Superior temporal gyrus (tissue), 1 donor: ENCODE measurements around the gene DNAJB1.
"Not testable (repeated sequence)": the region's sequence is repeated elsewhere in the genome, so short reads cannot be mapped to it uniquely, and the experiment has no call there.

Experiments
- DNase-seq: peaks from one replicate; pipeline ENCODE4 v3.0.0-alpha.2; 2016; ENCODE audit errors: extremely low spot score

The DNAJB1 gene

DNA sequence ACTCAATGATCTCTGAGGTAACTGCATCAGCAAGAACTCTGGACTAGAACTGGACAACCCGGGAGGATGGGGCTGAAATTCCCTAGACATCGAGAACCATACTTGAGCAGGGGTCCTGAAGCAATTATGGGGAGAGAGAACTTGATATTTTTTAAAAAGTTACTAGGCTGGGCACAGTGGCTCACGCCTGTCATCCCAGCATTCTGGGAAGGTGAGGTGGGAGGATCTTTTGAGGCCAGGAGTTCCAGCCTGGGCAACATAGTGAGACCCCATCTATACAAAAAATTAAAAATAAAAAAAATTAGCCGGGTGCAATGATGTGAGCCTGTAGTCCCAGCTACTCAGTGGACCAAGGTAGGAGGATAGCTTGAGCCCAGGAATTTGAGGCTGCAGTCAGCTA is 2.3 kb upstream of the DNAJB1 start:
- DNase-seq = no peak

DNA sequence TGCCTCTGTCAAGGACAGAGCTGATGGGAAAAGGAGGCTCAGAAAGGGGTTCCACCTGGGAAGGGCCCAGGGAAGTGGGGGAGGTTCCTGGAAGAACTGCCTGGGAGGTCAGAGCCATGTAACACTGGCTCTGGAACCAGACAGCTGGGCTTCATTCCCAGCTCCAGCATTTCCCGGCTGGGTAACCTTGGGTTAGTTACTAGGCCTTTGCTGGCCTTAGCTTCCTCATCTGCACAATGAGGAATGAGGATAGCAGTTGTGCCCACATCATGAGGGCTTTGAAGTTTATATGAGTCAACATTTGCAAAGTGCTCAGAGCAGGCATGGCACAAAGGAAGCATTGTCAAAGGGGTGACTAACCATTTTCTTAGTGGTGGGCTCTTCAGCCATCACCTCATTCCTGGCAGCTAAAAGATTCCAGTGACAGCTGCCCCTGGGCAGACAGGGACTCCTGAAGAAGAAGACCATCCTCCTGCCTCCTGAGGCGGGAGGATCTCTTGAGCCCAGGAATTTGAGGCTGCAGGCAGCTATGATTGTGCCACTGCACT is 1.7 kb upstream of the DNAJB1 start:
- no peak for DNase-seq

DNA sequence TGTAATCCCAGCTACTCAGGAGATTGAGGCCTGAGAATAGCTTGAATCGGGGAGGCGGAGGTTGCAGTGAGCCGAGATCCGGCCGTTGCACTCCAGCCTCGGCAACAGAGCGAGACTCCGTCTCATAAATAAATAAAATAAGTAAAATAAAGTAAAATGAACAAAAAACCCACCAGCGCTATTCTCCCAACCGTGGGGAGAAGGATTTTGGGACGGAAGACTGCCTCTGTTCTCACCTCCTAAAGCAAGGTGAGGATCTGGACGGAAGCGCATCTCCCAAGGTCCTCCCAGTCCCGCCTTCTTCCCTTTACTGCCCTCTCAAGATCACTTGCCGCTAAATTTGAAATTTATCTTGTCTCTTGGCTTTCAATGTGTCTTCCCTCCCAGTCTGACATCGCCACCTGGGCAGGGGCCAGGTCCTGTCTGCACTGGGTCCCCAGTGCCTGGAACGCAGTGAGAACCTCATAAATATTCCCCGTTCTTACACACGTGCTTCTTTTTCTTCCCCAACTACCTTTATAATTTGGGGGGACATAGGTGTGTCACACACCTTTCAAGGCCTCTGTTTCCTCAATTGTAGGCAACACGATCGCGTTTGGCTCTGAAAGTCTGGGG is 1.2 kb upstream of the DNAJB1 start:
- no peak for DNase-seq

DNA sequence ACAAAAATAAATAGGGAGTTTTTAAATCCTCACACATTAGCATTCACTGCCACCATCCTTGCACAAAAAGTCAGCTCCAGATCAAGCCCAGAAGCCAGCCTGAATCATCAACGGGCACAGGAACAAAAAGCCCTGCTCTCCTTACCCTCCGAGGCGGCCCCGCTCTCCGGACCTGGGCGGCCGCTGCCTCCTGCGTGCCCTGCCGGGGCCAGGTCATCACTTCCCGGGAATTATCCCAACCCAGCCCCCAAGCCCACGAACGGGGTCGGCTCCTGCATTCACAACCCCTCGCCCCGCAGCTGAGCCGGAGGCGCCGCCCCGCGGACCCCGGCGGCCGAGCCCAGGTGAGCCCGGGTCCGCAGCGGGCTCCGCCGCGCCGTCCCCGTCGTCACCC is 754 bp downstream of the DNAJB1 start:
- DNase-seq = no peak

DNA sequence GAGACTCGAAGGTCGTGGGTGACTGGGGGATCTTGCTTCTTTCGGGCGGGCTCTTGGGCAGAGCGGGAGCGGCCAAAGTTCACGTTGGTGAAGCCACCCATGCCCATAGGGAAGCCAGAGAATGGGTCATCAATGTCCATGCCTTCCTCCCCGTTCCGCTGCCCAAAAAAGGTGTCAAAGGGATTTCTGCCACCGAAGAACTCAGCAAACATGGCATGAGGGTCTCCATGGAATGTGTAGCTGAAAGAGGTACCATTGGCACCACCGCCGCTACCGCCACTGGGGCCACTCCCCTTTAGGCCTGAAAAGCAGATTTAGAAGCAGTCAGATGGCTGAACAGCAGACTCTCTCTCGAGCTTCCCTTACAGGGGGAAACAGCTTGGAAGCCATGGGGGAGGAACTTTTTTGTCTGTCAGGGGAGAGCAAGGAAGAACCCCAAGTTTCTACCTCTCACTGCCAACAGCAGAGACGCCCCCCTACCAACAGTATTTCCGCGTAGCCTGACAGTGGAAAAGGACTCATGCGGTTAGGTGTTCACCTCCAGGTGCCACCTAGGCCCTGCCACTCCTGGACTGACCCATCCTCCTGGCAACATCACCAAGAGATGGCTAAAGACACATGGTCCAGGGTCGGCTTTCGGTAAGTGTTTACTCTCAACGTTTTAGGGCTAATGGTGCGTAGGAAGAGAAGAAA is 1.3 kb downstream of the DNAJB1 start:
- peak; percentile 35 for DNase-seq

DNA sequence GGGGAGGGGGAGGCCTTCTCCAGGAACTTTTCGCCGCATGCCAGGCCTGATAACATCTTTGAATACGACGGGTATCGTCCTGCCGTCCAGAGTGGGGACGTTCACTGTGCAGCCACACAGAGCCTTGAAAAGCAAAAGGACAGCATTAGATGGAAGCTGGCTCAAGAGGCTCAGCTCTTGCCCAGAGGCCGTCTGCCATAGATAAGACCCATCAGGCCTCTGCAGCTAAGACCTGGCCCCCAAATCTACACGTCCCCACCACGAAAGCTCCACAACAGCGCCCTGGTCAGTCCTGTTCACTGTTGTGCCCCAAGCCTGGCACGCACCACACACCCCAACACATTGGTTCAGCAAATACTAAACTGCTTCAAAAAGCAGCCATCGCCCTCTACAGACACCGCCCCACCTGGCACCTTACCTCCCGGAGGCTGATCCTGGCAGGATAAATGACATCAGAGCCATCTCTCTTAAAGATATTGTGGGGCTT is 2.1 kb downstream of the DNAJB1 start:
- DNase-seq = no peak

DNA sequence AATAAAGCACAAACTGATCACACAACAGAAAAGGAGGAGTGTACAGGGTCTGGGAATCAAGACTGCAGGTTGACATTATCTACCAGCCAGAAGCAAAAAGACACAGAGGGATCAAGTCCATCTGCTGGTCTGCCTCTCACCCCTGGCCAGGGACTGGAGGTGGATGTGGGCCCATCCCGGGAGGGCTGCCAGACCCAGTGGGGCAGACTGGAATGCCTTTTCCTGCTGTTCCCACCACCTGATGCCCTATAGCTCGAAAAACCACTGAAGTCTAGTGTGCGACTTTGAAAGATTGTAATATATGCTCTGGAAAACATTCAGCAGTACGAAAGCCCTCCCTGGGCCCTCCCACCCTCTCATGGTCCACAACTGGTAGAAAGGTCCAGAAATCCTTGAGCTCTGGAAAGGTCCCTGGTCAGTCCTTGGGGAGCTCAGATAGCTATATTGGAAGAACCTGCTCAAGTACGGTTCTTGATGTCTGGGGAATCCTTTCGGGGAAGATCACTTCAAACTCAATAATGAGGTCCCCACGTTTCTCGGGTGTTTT is 2.6 kb downstream of the DNAJB1 start:
- DNase-seq = no peak

DNA sequence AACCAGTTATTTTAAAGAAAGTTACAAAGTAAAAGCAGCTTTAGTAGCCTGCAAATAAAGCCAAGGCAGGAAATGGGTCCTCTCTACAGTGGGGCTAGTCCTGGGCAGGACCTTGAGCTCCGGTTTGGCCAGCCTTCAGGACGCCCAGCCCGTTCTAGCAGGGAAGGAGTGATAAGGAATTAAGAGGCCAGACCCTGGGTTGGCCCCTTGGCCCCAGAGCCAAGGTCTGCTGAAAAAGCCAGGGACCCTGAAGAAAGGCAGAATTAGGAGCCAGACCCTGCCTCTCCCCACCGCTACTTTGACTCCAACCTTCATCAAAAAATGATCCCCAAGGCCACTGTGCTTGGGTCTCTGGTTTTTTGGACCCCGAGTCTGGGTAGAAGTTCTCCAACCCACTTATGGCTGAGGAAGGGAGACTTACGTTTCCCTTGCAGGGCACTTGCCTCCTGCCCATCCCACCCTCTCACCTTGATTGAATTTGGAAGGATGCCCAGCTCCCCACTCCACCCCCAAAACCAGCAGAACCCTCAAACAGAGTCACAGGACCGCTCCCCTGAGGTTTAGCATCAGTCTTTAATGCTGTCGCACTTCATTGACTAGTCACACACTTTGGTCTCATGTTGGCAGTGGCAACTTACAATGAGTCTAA is 3.9 kb downstream of the DNAJB1 start:
- no peak for DNase-seq

DNA sequence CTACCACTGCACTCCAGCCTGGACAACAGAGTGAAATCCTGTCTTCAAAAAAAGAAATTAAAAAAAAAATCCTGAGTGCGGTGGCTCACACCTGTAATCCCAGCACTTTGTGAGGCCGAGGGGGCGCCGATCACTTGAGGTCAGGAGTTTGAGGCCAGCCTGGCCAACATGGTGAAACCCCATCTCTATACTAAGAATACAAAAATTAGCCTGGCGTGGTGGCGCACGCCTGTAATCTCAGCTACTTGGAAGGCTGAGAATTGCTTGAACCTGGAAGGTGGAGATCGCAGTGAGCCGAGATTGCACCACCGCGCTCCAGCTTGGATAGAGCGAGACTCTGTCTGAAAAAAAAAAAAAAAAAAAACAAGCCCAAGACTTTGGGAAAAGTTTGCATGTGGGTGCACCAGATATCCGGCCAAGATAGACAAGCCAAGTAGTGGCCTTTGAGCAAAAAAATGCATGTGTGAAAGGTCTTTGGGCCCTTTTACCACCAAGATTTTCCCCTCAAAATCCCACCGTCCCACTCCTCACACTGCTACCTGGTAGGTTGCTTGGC is 5.7 kb downstream of the DNAJB1 start:
- no peak for DNase-seq

DNA sequence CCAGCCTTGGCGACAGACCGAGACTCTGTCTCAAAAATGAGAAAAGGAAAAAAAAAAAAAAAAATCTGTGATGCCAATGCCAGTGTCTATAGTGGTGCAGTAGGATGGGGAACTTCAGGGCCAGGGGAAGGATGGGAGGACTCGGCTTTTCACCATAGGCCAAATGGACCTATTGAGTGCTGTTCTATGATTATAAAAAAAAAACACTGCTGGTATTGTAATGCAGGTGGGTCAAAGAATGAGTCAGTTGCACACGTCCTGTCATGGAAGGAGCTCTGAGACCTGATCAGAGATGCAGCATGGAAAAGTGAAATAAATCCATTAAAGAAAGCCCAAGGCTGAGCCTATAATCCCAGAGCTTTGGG is 7.0 kb downstream of the DNAJB1 start:
- DNase-seq = no peak

DNA sequence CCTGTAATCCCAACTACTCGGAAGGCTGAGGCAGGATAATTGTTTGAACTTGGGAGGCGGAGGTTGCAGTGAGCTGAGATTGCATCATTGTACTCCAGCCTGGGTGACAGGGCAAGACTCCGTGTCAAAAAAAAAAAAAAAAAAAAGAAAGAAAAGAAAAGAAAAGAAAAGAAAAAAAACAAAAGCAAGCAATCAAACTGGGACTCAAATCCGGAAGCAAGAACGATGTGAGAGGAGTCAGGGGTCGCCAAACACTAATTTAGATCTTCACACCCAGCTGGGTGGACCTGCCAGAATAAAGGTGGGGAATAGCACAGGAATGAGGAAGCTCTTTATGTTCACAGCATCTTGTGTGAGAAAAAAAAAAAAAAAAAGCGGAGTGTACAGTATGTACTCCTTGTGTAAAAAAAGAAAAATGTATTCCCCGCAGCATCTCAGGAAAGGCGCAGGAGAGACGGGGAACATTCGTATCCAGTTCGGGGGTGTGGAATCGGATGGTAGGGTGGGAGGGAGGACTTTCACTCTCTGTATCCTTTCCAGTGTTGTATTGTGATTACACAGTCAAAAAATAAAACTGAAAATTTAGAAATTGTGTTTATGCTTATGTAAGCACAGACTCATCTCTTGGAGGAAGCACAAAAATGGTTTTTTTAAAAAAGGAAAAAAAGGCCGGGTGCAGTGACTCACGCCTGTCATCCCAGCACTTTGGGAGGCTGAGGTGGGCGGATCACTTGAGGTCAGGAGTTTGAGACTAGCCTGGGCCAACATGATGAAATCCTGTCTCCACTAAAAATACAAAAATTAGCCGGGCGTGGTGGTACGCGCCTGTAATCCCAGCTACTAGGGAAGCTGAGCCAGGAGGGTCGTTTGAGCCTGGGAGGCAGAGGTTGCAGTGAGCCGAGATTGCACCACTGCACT is 7.6 kb downstream of the DNAJB1 start:
- peak; percentile 75 for DNase-seq

DNA sequence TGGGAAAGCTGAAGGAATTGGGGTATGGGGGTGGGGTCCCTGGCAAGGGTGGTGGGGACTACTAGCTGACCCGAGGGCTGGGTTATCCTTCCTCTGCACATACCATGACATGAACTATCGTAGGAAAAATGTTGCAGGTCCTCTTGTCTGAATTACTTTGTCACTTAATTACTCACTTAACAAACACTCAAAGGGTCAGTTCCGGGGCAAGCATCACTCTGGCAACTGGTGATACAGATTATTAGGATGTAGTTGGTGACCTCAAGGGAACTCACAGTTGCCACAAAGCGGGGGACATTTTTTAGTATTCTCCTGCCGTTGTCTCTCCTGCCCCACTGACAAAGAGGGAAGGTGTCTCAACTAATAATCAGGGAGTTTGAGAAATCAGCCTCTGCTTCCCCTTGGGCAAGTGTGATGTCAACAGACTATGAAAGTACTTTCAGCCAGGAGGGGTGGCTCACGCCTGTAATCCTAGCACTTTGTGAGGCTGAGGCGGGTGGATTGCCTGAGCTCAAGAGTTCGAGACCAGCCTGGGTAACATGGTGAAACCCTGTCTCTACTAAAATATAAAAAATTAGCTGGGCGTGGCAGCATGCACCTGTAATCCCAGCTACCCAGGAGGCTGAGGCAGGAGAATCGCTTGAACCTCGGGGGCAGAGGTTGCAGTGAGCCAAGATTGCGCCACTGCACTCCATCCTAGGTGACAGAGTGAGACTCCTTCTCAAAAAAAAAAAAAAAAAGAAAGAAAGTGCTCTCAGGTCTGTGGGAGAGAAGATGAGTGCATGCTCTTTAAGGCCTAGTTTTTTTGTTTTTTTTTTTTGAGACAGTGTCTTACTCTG is 10.3 kb downstream of the DNAJB1 start:
- DNase-seq = no peak

DNA sequence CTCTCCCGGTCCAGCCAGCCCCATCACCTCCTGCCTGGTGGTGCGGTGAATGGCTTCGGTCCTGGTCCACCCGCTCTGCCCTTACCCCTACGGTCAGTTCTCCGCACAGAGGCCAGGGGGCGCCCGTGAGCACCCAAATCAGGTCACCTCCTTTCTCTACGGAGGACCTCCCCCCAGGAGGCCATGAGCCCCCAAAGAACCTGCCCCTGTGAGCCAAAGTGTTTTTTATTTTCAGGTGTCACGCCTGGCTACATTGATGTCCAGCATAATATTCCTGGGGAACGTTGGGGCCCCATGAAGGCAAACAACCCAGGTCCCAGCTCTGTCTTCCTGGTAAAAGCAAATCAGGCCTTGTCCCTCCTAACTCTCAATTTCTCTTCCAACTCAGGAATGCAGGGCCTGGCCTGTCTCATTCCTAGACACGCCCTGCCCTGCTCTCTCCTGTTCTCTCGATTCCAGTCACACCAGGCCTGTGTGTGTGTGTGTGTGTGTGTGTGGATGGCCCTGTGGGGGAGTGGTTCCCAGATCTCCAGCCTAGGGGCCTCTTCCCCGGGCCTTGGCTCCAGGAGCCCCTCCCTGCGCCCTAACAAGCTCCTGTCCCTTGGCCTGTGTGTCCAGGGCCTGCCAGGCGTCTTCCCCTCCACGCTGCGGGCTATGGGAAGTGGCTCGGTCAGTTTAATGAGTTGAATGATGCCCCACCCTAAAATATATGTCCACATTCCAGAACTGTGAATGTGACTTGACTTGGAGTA is 12.5 kb downstream of the DNAJB1 start:
- no peak for DNase-seq

DNA sequence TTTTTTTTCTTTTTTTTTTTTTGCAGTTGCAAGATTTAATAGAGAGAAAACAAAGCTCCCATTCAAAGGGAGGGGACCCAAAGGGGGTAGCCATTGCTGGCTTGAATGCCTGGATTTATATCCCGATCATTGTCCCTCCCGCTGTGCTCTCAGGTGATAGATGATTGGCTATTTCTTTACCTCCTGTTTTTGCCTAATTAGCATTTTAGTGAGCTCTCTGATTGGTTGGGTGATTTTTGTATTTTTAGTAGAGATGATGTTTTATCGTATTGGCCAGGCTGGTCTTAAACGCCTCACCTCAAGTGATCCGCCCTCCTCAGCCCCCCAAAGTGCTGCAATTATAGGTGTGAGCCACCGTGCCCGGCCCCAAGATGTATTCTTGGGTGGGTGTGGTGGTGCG is 13.6 kb downstream of the DNAJB1 start:
- DNase-seq = not testable (repeated sequence)

DNA sequence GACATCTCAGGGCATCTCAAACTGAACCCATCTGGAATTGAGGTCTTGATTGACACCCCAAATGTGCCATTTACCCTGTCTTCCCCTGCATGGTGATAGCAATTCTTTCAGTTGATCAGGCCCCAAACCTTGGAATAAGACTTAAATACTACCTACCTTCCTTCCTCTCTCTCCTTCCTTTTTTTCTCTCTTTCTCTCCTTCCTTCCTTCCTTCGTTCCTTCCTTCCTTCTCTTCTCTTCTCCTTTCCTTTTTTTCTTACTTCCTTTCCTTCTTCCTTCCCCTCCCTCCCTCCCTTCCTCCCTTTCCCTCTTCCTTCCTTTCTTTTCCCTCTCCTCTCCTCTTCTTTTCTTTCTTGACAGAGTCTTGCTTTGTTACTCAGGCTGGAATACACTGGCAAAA is 14.9 kb downstream of the DNAJB1 start:
- DNase-seq = no peak

DNA sequence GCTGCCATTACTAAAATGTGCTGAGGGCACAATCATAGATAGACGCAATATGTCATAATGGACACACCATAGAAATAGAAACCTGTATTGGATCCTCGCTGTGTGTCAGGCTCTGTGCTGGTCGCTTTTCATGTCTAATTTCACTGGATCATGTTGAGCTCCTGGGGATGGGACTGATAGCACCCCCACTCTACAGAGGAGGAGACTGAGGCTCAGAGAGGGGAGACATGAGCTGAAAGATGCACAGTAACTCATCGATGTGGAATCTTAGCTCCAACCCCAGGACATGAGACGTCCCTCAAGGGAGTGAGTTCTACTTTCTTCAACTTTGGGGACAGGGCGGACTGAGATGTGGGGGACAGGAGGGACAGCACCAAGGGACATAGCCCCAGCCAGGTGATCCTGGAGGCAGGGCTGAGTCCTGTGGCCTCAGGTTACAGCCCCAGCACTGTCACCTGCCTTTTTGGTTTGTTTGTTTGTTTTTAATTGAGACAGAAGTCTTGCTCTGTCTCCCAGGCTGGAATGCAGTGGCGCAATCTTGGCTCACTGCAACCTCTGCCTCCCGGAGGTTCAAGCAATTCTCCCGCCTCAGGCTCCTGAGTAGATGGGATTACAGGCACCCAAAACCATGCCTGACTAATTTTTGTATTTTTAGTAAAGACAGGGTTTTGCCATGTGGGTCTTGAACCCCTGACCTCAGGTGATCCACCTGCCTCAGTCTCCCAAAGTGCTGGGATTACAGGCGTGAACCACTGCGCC is 15.7 kb downstream of the DNAJB1 start:
- no peak for DNase-seq

DNA sequence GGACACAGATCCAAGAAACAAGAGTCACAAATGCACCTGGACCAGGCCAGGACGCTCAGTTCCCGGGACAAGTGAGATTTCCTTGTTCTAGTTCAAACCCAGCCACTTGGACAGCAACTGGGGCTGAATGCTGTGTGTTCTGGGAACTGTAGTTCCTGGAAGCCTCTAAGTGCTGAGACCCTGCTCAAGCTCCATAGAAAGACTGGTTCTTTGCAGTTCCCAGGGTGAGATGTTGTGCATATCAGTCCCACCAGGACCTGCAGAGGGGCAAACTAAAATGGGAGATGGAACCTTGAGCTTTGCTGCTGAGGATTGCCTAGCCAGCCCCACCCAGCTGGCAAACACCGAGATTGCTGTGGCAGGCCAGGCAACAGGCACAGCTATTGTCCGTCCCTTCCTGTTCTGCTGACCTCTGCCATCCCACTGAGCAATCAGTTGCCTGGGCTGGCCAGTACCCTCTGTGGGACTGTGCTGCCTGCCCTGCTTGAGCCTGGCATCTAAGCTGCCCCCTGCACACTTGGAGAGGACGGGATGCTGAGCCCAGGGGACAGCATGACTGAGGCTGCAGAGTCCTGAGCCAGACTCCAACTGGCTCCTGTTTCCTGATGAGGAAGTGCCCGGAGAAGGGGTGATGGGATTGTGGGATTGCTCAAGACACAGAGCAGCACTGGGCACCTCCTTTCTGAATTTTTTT is 20.8 kb downstream of the DNAJB1 start:
- DNase-seq = peak; percentile 85

DNA sequence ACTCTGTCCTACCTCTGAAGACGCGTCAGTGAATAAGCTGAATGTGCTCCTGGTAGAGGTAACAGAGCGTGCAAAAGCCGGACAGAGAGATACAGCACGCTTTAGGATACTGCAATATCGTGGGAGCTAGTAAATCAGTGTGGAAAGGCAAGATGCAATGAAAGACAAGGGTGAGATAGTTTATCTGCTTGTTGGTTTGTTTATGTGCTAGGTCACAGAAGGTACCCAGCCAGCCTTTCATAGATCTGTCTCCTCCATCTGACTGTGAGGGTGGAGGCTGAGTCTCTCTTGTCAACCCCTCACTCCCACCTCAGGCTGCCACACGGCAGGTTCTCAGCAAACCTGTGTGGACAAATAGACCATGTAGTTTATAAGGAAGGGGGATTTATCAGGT is 21.4 kb downstream of the DNAJB1 start:
- peak; percentile 83 for DNase-seq
